ENCODE measurements around the gene RAD50.
"Not testable (repeated sequence)": the region's sequence is repeated elsewhere in the genome, so short reads cannot be mapped to it uniquely, and the experiment has no call there.

- not testable (repeated sequence) for TF ChIP-seq POLR2A (IDR thresholded peaks at IDR 0.05; ENCODE audit: low read depth); CTCF (IDR thresholded peaks at IDR 0.05)
These were observed 27.8 kb downstream of the RAD50 start for GRCh38 chr5:132584560-132584959.

Data from esophagus muscularis mucosa (tissue), 3 donors.